HG02798 (cell line): Measurements from ENCODE around the gene STARD3NL.
A peak's percentile ranks its signal among the peaks of the same experiment; 100 is the strongest.

Experiments
- ATAC-seq: cut with Tn5 transposase; IDR thresholded peaks from one replicate; pipeline ENCODE4 v1.9.1; 2021; ENCODE audit warnings: mild to moderate bottlenecking; ENCODE audit not compliant: unreplicated experiment, poor library complexity

Gene STARD3NL

GRCh38 chr7:38181111-38181510 lies 3.1 kb downstream of the STARD3NL start:
- no peak for ATAC-seq

GRCh38 chr7:38182450-38182849 lies 4.4 kb downstream of the STARD3NL start:
- ATAC-seq = no peak

- ATAC-seq = no peak
Measured at GRCh38 chr7:38185395-38186307, 7.6 kb downstream of the STARD3NL start.

GRCh38 chr7:38186593-38187314 lies 8.7 kb downstream of the STARD3NL start:
- no peak for ATAC-seq

- ATAC-seq = peak; percentile 83
Measured at GRCh38 chr7:38187794-38188440, 9.9 kb downstream of the STARD3NL start.

- ATAC-seq = no peak
Measured at GRCh38 chr7:38189231-38189938, 11.3 kb downstream of the STARD3NL start.

GRCh38 chr7:38190011-38190410 lies 12.0 kb downstream of the STARD3NL start:
- no peak for ATAC-seq

GRCh38 chr7:38191791-38192190 lies 13.7 kb downstream of the STARD3NL start:
- no peak for ATAC-seq

- no peak for ATAC-seq
Measured at GRCh38 chr7:38192327-38192726, 14.3 kb downstream of the STARD3NL start.

- ATAC-seq = no peak
Measured at GRCh38 chr7:38195804-38196595, 18.0 kb downstream of the STARD3NL start.

GRCh38 chr7:38198366-38198765 lies 20.3 kb downstream of the STARD3NL start:
- no peak for ATAC-seq

GRCh38 chr7:38199154-38199553 lies 21.1 kb downstream of the STARD3NL start:
- no peak for ATAC-seq

- no peak for ATAC-seq
Measured at GRCh38 chr7:38199782-38200181, 21.7 kb downstream of the STARD3NL start.

- ATAC-seq = no peak
Measured at GRCh38 chr7:38206071-38206470, 28.0 kb downstream of the STARD3NL start.

- ATAC-seq = no peak
Measured at GRCh38 chr7:38207843-38208242, 29.8 kb downstream of the STARD3NL start.

- ATAC-seq = no peak
Measured at GRCh38 chr7:38211486-38211885, 33.4 kb downstream of the STARD3NL start.

GRCh38 chr7:38211940-38212339 lies 33.9 kb downstream of the STARD3NL start:
- no peak for ATAC-seq

- no peak for ATAC-seq
Measured at GRCh38 chr7:38215115-38215514, 37.1 kb downstream of the STARD3NL start.
